EH (cell line): ENCODE measurements around the gene SLC2A4.
"Not testable (repeated sequence)": the region's sequence is repeated elsewhere in the genome, so short reads cannot be mapped to it uniquely, and the experiment has no call there.

Source experiments
- DNase-seq: peaks from one replicate; pipeline ENCODE4 v3.0.0-alpha.2; 2015; ENCODE audit warnings: low read depth

Gene SLC2A4

DNA sequence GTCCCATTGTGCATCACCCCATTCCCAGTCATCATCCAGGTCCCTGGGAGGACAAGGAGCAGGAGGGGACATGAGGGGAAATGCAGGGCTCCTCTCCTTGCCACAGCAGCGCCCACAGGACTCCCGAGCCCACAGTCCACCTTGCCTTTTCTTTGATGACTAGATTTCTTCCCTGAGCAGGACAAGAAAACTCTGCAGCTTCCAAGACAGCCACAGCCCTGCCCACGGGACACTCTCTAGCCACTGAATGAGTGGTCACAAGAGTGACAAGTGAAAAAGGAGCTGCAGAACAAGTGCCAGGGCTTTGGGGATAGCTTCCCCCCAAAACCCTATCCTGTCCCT is 42.9 kb downstream of the SLC2A4 start:
- DNase-seq = no peak

DNA sequence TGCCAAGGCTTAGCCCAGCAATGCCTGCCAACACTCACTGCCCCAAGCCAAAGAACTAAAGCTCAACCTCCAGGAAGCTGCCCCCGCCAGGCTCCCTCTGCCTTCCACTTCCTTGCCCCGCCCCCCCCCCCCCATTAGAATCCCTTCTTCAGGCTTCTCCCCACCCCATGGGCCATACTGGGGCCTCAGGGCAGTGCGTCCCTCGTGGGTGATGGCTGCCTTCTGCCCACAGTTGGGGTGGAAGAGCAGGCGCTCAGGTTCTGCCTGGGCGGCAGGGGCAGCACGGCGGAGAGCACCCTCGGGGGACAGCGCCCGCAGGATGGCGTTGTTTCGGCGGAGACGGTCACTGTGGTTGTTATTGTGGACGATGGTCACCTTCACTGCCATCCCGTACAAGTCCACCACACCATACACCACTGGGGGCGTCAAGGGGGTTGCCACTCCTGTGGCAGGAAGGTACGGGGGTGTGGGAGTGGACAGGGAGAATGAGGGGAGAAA is 43.6 kb downstream of the SLC2A4 start:
- DNase-seq = no peak

DNA sequence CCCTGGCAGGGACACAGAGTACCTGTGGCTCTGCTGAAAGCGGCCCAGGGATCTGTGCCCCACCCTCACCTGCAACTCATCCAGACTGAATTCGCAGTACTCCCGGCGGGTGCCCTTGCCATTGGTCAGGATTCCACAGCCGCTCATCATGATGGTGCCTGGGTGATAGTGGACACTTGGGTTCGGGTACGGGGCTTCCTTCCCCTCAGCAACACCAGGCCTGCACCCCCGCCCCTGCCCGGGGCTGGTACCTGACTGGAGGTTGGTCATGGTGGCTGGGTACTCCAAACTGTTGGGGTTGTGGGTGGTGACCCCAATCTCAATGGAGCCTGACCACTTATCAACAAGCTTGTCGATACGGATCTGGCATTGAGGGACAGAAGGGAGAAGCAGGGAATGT is 44.7 kb downstream of the SLC2A4 start:
- DNase-seq = no peak

DNA sequence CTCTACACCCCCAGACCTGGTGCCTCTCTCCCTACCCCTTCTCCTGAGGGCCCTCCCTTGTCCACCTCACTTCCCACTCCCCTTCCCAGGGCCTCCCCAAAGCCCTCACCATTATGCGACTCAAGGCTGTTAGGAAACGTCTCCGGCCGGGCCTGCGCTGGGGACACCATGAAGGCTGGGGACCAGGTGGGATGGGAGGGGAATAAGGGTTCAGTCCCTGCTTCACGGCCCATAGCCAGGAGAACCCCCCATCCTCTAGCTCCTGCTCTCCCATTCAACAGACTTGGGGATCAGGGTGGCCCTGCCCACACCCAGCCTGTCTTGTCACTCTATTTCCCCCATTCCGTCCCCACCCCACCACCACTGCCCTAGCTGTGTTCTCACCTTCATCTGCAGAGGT is 45.5 kb downstream of the SLC2A4 start:
- DNase-seq = no peak

DNA sequence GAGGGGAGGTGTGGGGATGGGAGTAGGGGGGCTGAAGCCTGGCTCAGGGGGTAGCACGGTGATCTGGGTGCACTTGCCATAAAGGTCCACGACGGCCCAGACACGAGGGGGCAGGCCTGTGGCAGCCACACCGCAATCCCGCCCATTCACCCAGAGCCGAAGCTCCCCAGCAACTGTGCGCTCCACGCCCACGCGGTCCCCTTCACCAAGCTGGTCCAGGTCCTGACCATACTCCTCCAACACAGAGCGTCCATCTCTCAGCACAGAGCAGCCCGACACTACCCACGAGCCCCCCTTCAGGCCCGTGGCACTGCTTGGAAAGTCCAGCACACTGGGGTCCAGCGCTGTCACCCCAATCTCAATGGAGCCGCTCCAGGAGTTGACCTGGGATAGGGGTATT is 46.0 kb downstream of the SLC2A4 start:
- no peak for DNase-seq

DNA sequence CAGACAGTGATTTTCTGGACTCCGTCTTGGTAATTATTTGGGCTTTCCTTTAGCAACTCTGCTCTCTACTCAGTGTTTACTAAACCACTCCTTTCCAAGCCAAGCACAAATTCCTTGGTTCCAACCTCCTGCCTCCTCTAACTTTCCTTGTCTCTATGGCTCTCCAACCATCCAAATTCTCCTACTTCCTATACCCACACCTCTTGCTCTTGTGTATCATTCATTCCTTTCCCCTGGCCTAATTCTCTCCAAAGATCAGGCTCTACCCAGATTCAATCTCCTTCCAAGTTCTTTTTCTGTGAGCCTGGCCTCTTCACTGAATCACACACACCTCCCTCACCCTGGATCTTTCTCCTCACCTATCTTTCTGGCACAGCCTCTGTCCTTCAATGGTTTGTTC is 46.5 kb downstream of the SLC2A4 start:
- DNase-seq = no peak

DNA sequence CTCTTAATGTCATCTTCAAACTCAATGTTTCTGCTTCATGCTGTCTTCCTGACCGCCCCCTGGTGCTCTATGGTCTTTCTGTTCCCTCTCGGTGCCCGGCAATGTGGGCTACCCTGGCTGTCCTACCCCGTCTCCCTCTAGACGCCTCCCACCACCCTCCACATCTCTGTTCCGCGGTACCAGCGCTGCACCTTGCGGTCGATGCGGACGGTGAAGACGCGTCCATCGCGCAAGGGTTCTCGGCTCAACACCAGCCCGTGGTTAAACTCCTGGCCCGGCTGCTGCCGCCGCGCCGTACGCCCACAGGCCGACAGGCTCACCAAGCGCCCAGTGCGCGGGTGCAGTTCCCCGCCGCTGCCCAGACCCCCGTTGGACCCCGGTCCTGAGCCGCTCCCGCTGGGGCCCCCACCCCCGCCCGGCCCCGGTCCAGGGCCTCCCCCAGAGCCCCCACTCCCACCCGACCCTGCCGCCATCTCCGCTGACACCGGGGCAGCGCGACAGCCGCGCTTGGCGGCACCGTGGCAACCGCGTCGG is 47.4 kb downstream of the SLC2A4 start, which contains the start of gene NEURL4:
TSS of gene NEURL4 (minus strand) at position 496 of the 534 bp plus-strand sequence. CDS start at position 473, 23 bp downstream.
- DNase-seq = no peak

DNA sequence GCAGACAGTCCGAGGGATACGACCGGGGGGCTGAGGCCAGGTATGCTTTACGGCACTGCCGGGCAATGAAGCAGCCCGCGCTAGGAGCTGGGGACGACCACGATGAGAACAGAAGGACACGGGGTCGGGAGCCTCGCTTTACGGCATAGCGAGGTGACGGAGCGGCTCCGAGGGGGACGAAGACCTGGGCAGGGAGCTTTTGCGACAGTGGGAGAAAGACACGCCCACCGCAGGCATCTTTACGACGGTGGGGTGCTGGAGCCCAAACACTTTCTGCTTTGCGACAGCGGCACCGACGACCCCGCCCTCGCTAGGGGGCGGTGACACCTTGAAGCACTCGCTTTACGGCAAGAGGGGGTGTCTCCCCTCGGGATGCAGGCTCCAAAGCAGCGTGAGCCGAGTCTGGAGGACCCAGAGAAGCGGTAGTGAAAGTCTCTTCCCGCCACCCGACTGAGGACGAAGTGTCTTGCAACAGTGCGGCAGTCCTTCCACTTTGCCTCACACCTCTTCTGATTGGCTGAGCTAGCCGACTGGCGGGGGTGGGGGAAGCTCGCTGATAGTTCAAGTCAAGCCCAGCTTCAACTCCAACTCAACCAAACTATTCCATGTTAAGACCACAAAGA is 48.0 kb downstream of the SLC2A4 start:
- DNase-seq = peak; percentile 98

DNA sequence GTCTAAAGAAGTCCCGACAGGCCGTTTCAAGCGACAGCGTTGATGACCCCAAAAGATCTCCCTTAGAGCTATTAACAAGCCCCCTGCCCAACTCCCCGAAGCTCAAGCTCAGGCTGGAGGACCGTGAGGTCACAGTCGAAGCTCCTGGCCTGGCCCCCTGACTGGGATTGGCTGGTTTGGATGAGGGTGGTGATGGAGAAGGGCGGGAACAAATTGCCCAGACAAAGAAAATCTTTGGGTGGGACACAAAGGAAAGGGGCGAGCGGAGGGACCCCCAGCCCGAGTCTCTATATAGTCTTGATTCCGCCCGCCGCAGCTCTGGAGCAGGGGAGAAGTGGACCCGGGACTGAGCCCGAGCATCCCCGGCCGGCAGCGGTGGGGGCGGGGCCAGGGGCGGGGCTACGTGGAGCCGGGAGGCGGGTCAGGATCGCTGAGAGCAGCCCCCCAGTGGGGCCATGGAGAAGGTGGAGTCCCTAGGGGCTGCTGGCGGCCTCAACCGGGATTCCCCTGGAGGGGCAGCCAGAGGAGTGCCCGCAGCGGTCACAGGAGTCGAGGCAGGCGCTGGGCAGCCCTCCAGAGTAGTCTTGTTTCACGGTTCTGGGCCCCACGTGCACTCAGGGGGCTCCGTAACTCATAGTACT is 48.6 kb downstream of the SLC2A4 start:
- peak; percentile 86 for DNase-seq

DNA sequence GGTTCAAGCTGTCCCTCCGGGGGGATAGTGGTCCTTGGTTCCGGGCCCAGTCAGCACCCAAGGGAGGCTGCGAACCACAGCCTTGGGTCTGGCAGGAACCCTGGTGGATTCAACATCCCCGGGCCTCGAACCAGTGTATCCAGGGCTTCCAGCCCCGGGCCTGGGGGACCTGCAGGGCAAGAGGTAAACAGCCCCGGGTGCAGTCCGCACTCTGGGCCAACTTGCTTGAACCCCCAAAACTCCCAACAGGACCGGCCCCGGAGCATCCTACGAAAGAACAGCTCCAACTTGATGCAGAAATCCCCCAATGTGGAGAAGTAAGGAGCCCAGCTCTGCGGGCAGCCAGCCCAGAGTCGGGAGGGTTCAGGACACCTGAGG is 49.1 kb downstream of the SLC2A4 start:
- DNase-seq = no peak

DNA sequence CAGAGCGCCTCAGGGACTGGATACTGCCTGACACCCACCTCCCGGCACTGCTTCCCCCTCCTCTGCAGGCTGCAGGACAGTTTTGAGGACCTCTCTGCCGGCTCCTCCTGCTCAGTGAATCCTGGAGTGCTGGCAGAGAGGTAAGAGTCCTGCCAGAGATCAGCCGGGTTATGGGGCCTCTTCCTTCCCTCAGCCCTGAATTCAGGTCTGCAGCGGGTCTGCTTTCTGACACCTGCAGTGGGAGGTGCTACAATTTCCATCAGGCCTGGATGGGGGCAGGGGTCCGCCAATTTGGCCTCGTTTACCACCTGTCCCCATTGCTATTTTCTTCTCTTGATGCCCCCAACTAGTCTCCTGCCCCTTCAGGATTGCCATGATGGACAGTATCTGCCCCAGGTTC is 50.6 kb downstream of the SLC2A4 start:
- no peak for DNase-seq

DNA sequence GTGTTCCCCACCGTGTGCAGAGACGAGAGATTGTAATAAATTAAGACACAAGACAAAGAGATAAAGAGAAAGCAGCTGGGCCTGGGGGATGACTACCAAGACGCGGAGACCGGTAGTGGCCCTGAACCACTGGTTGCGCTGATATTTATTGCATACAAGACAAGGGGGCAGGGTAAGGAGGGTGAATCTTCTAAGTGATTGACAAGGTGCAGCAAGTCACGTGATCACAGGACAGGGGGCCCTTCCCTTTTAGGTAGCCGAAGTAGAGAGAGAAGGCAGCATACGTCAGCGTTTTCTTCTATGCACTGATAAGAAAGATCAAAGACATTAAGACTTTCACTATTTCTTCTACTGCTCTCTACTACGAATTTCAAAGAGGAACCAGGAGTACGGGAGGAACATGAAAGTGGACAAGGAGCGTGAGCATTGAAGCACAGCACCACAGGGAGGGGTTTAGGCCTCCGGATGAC is 51.1 kb downstream of the SLC2A4 start:
- not testable (repeated sequence) for DNase-seq

DNA sequence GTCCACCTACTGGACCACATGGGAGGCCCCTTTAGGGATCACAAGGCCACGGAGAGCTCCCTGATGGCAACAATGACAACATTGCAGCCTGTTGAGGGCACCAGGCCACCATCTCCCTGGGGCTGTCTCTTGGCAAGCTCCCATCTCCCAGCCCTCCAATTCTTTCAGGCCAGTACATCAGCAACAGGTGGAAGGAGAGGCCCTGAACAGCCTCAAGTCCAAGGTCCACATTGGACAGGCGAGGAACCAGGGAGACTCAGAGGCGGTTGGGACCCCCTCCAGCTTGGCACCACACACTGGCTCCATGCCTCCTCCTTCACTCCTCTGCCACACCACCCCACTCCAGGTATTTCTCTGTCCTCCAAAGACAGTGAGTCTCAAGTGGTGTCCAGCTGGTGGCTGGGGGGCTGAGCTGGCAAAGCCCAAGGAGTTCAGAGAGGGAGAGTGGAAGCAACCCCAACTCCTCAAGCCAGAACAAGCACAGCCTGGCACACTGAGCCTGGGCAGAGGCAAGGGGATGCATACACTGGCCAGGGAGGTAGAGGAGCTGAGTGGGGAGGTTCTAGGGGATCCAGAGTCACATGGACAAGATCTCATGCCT is 53.5 kb downstream of the SLC2A4 start:
- no peak for DNase-seq

DNA sequence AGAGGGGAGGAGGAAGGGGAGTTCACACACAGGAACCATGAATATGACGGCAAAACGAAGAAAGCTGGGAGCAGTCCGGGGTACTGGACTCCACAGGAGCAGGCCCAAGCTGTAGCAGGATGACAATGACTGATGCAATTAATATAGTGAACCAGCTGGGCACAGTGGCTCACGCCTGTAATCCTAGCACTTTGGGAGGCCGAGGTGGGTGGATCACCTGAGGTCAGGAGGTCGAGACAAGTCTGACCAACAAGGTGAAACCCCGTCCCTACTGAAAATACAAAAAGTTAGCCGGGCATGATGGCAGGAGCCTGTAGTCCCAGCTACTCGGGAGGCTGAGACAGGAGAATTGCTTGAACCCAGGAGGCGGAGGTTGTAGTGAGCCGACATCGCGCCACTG is 54.2 kb downstream of the SLC2A4 start:
- not testable (repeated sequence) for DNase-seq

DNA sequence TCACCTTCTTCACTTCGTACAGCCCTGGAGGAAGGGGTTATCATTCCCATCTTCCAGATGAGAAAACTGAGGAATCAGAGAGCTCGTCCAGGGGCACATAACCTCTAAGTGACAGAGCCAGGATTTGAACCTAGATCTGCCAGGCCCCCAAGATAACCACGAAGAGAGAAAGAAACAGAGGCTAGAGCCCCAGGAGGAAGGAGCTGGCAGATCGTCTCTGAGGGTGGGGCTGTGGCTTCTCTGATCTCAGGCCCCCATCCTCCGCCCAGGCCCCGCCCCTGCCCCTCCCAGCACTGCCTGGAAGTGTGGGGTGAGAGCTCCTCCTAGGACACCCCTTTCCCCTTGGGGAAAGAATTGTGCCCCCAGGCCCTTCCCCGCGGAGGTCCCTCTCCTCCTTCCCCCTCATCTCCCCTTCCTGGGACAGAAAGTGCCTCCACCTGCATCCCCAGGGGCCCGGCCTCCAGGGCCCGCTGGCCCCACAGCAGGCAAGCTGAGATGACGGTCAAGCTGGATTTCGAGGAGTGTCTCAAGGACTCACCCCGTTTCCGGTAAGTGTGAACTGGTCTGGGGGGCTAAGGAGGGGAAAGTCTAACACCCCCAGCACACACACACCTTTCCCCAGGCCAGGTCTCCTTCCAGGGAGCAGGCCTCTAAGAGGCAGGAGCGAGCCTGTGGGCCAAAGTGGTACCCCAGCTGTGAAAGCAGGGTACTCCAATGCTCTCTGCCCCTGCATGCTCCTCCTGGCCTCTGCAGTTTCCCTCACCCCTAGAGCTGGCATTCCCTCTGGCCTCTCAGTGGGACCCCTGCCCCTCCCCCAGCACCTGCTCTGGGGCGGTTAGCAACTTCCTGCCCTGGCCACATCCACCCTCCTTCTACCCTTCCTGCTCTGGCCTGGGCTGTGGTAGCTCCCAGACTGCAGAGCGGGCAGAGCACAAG is 55.0 kb downstream of the SLC2A4 start, which contains the start of gene ACAP1:
TSS of gene ACAP1 (plus strand) at position 290 of the 936 bp plus-strand sequence. CDS start at position 496, 206 bp downstream.
- DNase-seq = no peak

DNA sequence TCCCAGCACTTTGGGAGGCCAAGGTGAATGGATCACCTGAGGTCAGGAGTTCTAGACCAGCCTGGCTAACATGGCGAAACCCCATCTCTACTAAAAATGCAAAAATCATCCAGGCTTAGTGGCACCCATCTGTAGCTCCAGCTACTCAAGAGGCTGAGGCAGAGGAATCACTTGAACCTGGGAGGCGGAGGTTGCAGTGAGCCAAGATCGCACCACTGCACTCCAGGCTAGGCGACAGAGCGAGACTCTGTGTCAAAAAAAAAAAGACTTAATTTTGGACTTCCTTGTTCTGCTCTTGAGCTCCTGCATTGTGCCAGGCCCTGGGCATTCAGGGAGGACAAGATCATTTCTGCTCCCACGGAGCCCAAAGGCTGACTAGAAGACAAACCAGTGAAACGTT is 56.1 kb downstream of the SLC2A4 start:
- not testable (repeated sequence) for DNase-seq
